ENCODE measurements around the gene CCL23. TPM values are rescaled to one million over a fixed set of nuclear protein-coding genes. Genes with fewer than 3 reads are reported as not detected.

Gene CCL23
- total and polyA plus RNA-seq, 9 of the 15 experiments (the other 6 are each of a cell fraction or from before 2014, with no cell fraction given) = not detected

- in situ Hi-C loops (cut with MboI) (no loop called here), intact Hi-C loops (cut with micrococcal nuclease) (no loop called here)
- Histone ChIP-seq H4K20me1 (replicated peaks; ENCODE audit: control insufficient read depth, insufficient read depth, low read length) (no peaks in the 10 kb centered on the region; the same call in 1 of the 2 replicates), H3K4me1 (replicated peaks in 1 of 2; ENCODE audit: control insufficient read depth in 2 of 2, insufficient read depth in 2 of 2, low read length in 2 of 2) (no peaks in the 10 kb centered on the region), H3K9ac (ENCODE audit: insufficient read depth in 1 of 2, low read depth in 2 of 2, low read length in 2 of 2) (no peak overlapping the region), H3K4me3 (no peak overlapping the region), H3K9me1 (ENCODE audit: control insufficient read depth, insufficient read depth, low read length) (no peaks in the 10 kb centered on the region), H3K27me3 (ENCODE audit: control insufficient read depth in 2 of 2, insufficient read depth in 2 of 2, low read length in 2 of 2) (peaks cover 14 to 43% of the 10 kb centered on the region in 2 experiments; a peak in 4 of 5 replicates), H3K4me2 (ENCODE audit: insufficient read depth, low read length) (no peak overlapping the region), H3K9me3 (replicated peaks; ENCODE audit: control insufficient read depth, insufficient read depth, low read depth, low read length) (no peaks in the 10 kb centered on the region), H3K27ac (ENCODE audit: extremely low read depth, low read depth, low read length) (no peak overlapping the region), H3K36me3 (ENCODE audit: control insufficient read depth, insufficient read depth, low read length) (no peaks in the 10 kb centered on the region), H2AFZ (ENCODE audit: low read depth, low read length) (no peak overlapping the region), H3K79me2 (ENCODE audit: control insufficient read depth, insufficient read depth, low read length) (no peaks in the 10 kb centered on the region)
- no peak for FAIRE-seq
- ChIA-PET CTCF (ENCODE audit: low intra/inter-chr PET ratio) (no interaction called here), POLR2A (interaction anchor here (0.5 kb wide), 1 partner anchor 30 kb away, joined by 3 read pairs; no protein-coding TSS in a partner anchor)
- no TSS peak for BruUV-seq (replicated peaks)
- TF ChIP-seq ZNF589 (CRISPR knock-in tag; IDR thresholded peaks at IDR 0.05; ENCODE audit: low read depth) = no peak
- TF ChIP-seq, protein P1, sequence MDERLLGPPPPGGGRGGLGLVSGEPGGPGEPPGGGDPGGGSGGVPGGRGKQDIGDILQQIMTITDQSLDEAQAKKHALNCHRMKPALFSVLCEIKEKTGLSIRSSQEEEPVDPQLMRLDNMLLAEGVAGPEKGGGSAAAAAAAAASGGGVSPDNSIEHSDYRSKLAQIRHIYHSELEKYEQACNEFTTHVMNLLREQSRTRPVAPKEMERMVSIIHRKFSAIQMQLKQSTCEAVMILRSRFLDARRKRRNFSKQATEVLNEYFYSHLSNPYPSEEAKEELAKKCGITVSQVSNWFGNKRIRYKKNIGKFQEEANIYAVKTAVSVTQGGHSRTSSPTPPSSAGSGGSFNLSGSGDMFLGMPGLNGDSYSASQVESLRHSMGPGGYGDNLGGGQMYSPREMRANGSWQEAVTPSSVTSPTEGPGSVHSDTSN (CRISPR knock-in tag; IDR thresholded peaks at IDR 0.05; ENCODE audit: low read depth) = no peak
- TF ChIP-seq, protein P1 (tag; conservative IDR thresholded peaks at IDR 0.05; ENCODE audit: low read depth) = no peak
- TF ChIP-seq, protein P2, sequence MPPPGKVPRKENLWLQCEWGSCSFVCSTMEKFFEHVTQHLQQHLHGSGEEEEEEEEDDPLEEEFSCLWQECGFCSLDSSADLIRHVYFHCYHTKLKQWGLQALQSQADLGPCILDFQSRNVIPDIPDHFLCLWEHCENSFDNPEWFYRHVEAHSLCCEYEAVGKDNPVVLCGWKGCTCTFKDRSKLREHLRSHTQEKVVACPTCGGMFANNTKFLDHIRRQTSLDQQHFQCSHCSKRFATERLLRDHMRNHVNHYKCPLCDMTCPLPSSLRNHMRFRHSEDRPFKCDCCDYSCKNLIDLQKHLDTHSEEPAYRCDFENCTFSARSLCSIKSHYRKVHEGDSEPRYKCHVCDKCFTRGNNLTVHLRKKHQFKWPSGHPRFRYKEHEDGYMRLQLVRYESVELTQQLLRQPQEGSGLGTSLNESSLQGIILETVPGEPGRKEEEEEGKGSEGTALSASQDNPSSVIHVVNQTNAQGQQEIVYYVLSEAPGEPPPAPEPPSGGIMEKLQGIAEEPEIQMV (tag; conservative IDR thresholded peaks at IDR 0.05; ENCODE audit: low read depth) = no peak
- no peak for DNase-seq (ENCODE audit: extremely low read depth in 1 of 4, low spot score in 3 of 4)
- ATAC-seq = no peak
- WGBS (ENCODE audit: insufficient coverage, low coverage, missing lambda C conversion rate) = 6% methylated on average over 3 of the region's 3 CpGs
Observed at GRCh38 chr17:35978346-35978745, 39.4 kb downstream of the CCL23 start.
